H1 (cell line): Measurements from ENCODE around the gene MUC13. TPM values are rescaled to one million over a fixed set of nuclear protein-coding genes. Genes with fewer than 3 reads are reported as not detected.

ENCODE experiments used
- CTCF ChIA-PET: fragments of 300-600 bp; sonication (Branson Sonifier 250); formaldehyde crosslinking; loops from one replicate; lab custom pipeline; 2021; ENCODE audit not compliant: partially characterized antibody; lab: Charles Lee
- POLR2A ChIA-PET: fragments of 300-600 bp; sonication (Branson Sonifier 250); formaldehyde crosslinking; loops from one replicate; lab custom pipeline; 2021; ENCODE audit warnings: inconsistent platforms; ENCODE audit not compliant: partially characterized antibody; lab: Charles Lee
- DNase-seq, 2 experiments: peaks; one replicate each; pipeline versions ENCODE4 v3.0.0 to v3.0.0-alpha.2; 2010 to 2022; ENCODE audit warnings: low spot score in 2 of 2, low read depth in 1 of 2, mixed read lengths in 1 of 2
- FAIRE-seq: peaks from 2 replicates; lab custom pipeline; 2011; peaks lifted over from hg19 to GRCh38; lab: Jason Lieb, UNC
- H2AFZ ChIP-seq: 2 replicates; pipeline ENCODE4 v1.8.1; 2012; ENCODE audit warnings: low read length, inconsistent platforms
- H2AK5ac ChIP-seq: 2 replicates; pipeline ENCODE4 v1.6.1; 2013; ENCODE audit warnings: low read depth, low read length
- H2BK120ac ChIP-seq: replicated peaks from 2 replicates; pipeline ENCODE3; 2013; ENCODE audit warnings: low read depth, low read length, inconsistent platforms
- H2BK12ac ChIP-seq: 2 replicates; pipeline ENCODE4 v1.6.1; 2013; ENCODE audit warnings: low read depth, low read length
- H2BK15ac ChIP-seq: 2 replicates; pipeline ENCODE4 v1.6.1; 2013; ENCODE audit warnings: low read length
- H2BK20ac ChIP-seq: 2 replicates; pipeline ENCODE4 v1.6.1; 2013; ENCODE audit warnings: low read length
- H2BK5ac ChIP-seq: 2 replicates; pipeline ENCODE4 v1.6.1; 2013; ENCODE audit warnings: low read depth, low read length
- H3K14ac ChIP-seq: 2 replicates; pipeline ENCODE4 v1.6.1; 2013; ENCODE audit warnings: inconsistent platforms; ENCODE audit not compliant: insufficient read length
- H3K18ac ChIP-seq: 2 replicates; pipeline ENCODE4 v1.6.1; 2013; ENCODE audit warnings: low read length; ENCODE audit errors: extremely low read depth
- H3K23ac ChIP-seq: 2 replicates; pipeline ENCODE4 v1.6.1; 2013; ENCODE audit warnings: inconsistent platforms; ENCODE audit not compliant: insufficient read length
- H3K23me2 ChIP-seq: 2 replicates; pipeline ENCODE4 v1.6.1; 2013; ENCODE audit warnings: low read depth, low read length
- H3K27ac ChIP-seq: 2 replicates; pipeline ENCODE4 v1.6.1; 2011; ENCODE audit warnings: low read depth, low read length, inconsistent platforms
- H3K27me3 ChIP-seq, 4 experiments: replicated peaks in 1 of 4; 1 replicate in 1 of 4; 2 replicates in 3 of 4; pipeline versions ENCODE4 v1.6.1 to v1.8.1; 2011 to 2013; ENCODE audit warnings: low read length in 3 of 4, mild to moderate bottlenecking in 3 of 4, inconsistent platforms in 2 of 4, mixed read lengths in 2 of 4, moderate library complexity in 1 of 4; ENCODE audit not compliant: control insufficient read depth in 3 of 4, insufficient read depth in 3 of 4; ENCODE audit errors: extremely low read depth in 1 of 4
- H3K36me3 ChIP-seq, 4 experiments: 2 replicates each; pipeline versions ENCODE4 v1.6.1 to v1.8.1; 2011 to 2013; ENCODE audit warnings: mild to moderate bottlenecking in 4 of 4, low read length in 3 of 4, moderate library complexity in 2 of 4, control low read depth in 1 of 4, inconsistent platforms in 1 of 4; ENCODE audit not compliant: insufficient read depth in 4 of 4, control insufficient read depth in 2 of 4
- H3K4ac ChIP-seq: replicated peaks from 2 replicates; pipeline ENCODE3; 2013; ENCODE audit warnings: low read length, low read depth, mixed read lengths, inconsistent platforms; ENCODE audit not compliant: insufficient read length
- H3K4me1 ChIP-seq, 4 experiments: replicated peaks in 1 of 4; 1 replicate in 1 of 4; 2 replicates in 3 of 4; pipeline versions ENCODE4 v1.6.1 to v1.8.1; 2011 to 2013; ENCODE audit warnings: low read length in 3 of 4, inconsistent platforms in 2 of 4, mixed read lengths in 1 of 4; ENCODE audit not compliant: insufficient read depth in 4 of 4, control insufficient read depth in 3 of 4
- H3K4me2 ChIP-seq, 2 experiments: 2 replicates each; pipeline versions ENCODE4 v1.6.1 to v1.8.1; 2011 to 2013; ENCODE audit warnings: low read depth in 2 of 2, low read length in 2 of 2, control low read depth in 1 of 2, inconsistent platforms in 1 of 2, mild to moderate bottlenecking in 1 of 2; ENCODE audit not compliant: insufficient read depth in 1 of 2
- H3K4me3 ChIP-seq, 4 experiments: fragments of 200-600, 300-600 bp in 1 of 4; sonication (generic), shearing (Covaris generic), sonication (Bioruptor Twin) in 1 of 4; 2 replicates each; pipeline versions ENCODE4 v1.5.1 to v1.8.1; 2011 to 2016; ENCODE audit warnings: low read length in 4 of 4, low read depth in 3 of 4, control low read depth in 2 of 4, inconsistent platforms in 2 of 4, mild to moderate bottlenecking in 2 of 4, mixed read lengths in 1 of 4, moderate library complexity in 1 of 4; ENCODE audit not compliant: insufficient read depth in 2 of 4; ENCODE audit errors: extremely low read depth in 1 of 4
- H3K56ac ChIP-seq: replicated peaks from 2 replicates; pipeline ENCODE3; 2013; ENCODE audit warnings: low read depth, mild to moderate bottlenecking, mixed read lengths, low read length, inconsistent platforms; ENCODE audit not compliant: insufficient read length
- H3K79me1 ChIP-seq: 2 replicates; pipeline ENCODE4 v1.6.1; 2013; ENCODE audit warnings: low read depth, low read length, control low read depth
- H3K79me2 ChIP-seq, 2 experiments: 2 replicates each; pipeline versions ENCODE4 v1.6.1 to v1.8.1; 2012 to 2013; ENCODE audit warnings: low read length in 2 of 2, mild to moderate bottlenecking in 2 of 2, inconsistent platforms in 1 of 2; ENCODE audit not compliant: insufficient read depth in 2 of 2, control insufficient read depth in 1 of 2
- H3K9ac ChIP-seq, 4 experiments: replicated peaks in 1 of 4; 1 replicate in 1 of 4; 2 replicates in 3 of 4; pipeline versions ENCODE4 v1.6.1 to v1.8.1; 2011 to 2013; ENCODE audit warnings: low read depth in 3 of 4, low read length in 3 of 4, control low read depth in 2 of 4, mild to moderate bottlenecking in 2 of 4, moderate library complexity in 2 of 4, inconsistent platforms in 1 of 4; ENCODE audit errors: extremely low read depth in 1 of 4
- H3K9me3 ChIP-seq, 2 experiments: 2 replicates each; pipeline versions ENCODE4 v1.6.1 to v1.8.1; 2012 to 2013; ENCODE audit warnings: mild to moderate bottlenecking in 2 of 2, moderate library complexity in 2 of 2, control low read depth in 1 of 2, inconsistent platforms in 1 of 2, low read depth in 1 of 2, low read length in 1 of 2, mixed read lengths in 1 of 2; ENCODE audit not compliant: insufficient read depth in 2 of 2
- H4K20me1 ChIP-seq, 2 experiments: replicated peaks in 1 of 2; 2 replicates each; pipeline versions ENCODE3 to v1.8.1; 2011 to 2013; ENCODE audit warnings: inconsistent platforms in 2 of 2, low read length in 2 of 2, mild to moderate bottlenecking in 1 of 2; ENCODE audit not compliant: insufficient read depth in 2 of 2, control insufficient read depth in 1 of 2
- H4K5ac ChIP-seq: 2 replicates; pipeline ENCODE4 v1.6.1; 2013; ENCODE audit warnings: low read length, low read depth, mixed read lengths, inconsistent platforms; ENCODE audit not compliant: insufficient read length
- H4K8ac ChIP-seq: 2 replicates; pipeline ENCODE4 v1.8.0; 2013; ENCODE audit warnings: mild to moderate bottlenecking, moderate library complexity, low read length, inconsistent platforms; ENCODE audit not compliant: insufficient read depth; ENCODE audit errors: extremely low read depth
- H4K91ac ChIP-seq: replicated peaks from 2 replicates; pipeline ENCODE3; 2013; ENCODE audit warnings: low read length, mixed read lengths, inconsistent platforms; ENCODE audit not compliant: insufficient read length
- CBX5 ChIP-seq: fragments of 300-800, 300-1000 bp; sonication (generic); IDR thresholded peaks from 2 replicates; pipeline ENCODE4 v1.7.1; 2016; ENCODE audit warnings: antibody characterized with exemption, low read length, low read depth
- CREB1 ChIP-seq: IDR thresholded peaks from 2 replicates; pipeline ENCODE4 v1.6.1; 2012; ENCODE audit warnings: inconsistent platforms
- EGR1 ChIP-seq: IDR thresholded peaks from 2 replicates; pipeline ENCODE4 v1.6.1; 2011; ENCODE audit warnings: low read depth, low read length, borderline replicate concordance
- EZH2 ChIP-seq: fragments of 200-600 bp; sonication (generic); IDR thresholded peaks from 2 replicates; pipeline ENCODE4 v1.7.1; 2012; ENCODE audit warnings: low read depth, mild to moderate bottlenecking, moderate library complexity, low read length, inconsistent platforms; ENCODE audit not compliant: severe bottlenecking
- MAFK ChIP-seq: IDR thresholded peaks from 2 replicates; pipeline ENCODE4 v1.6.1; 2012; ENCODE audit warnings: low read depth, mild to moderate bottlenecking, improper control_type of control experiment, low read length
- NANOG ChIP-seq: IDR thresholded peaks from 2 replicates; pipeline ENCODE4 v1.6.1; 2011; ENCODE audit warnings: low read length, low read depth, mild to moderate bottlenecking, inconsistent platforms; ENCODE audit not compliant: insufficient read depth, poor library complexity, severe bottlenecking
- POLR2AphosphoS5 ChIP-seq: IDR thresholded peaks from 2 replicates; pipeline ENCODE4 v1.6.1; 2011; ENCODE audit warnings: low read depth, low read length
- RBBP5 ChIP-seq: IDR thresholded peaks from 2 replicates; pipeline ENCODE4 v1.7.1; 2012; ENCODE audit warnings: low read depth, mild to moderate bottlenecking, inconsistent platforms, low read length, moderate library complexity, borderline replicate concordance
- RNF2 ChIP-seq: fragments of 200-900, 300-1000 bp; sonication (generic); IDR thresholded peaks from 2 replicates; pipeline ENCODE4 v1.7.1; 2016; ENCODE audit warnings: borderline replicate concordance, low read depth, mild to moderate bottlenecking, antibody characterized with exemption, low read length; ENCODE audit not compliant: poor library complexity, severe bottlenecking; ENCODE audit errors: missing control alignments
- SIRT6 ChIP-seq: IDR thresholded peaks from one replicate; pipeline ENCODE4 v1.7.1; 2012; ENCODE audit warnings: low read length, inconsistent platforms
- SIX5 ChIP-seq: IDR thresholded peaks from 2 replicates; pipeline ENCODE4 v1.6.1; 2011; ENCODE audit warnings: mild to moderate bottlenecking, low read depth, low read length
- SP4 ChIP-seq: IDR thresholded peaks from 2 replicates; pipeline ENCODE4 v1.6.1; 2012; ENCODE audit warnings: low read length, inconsistent platforms
- TAF1 ChIP-seq: IDR thresholded peaks from 2 replicates; pipeline ENCODE4 v1.6.1; 2011; ENCODE audit warnings: mild to moderate bottlenecking, low read depth, low read length
- TBP ChIP-seq: IDR thresholded peaks from 2 replicates; pipeline ENCODE4 v1.6.1; 2011; ENCODE audit warnings: low read depth, low read length, improper control_type of control experiment
- TCF12 ChIP-seq: IDR thresholded peaks from 2 replicates; pipeline ENCODE4 v1.6.1; 2011; ENCODE audit warnings: low read depth, mild to moderate bottlenecking, low read length
- TEAD4 ChIP-seq: IDR thresholded peaks from 2 replicates; pipeline ENCODE4 v1.6.1; 2012; ENCODE audit warnings: low read depth, low read length, inconsistent platforms, mixed read lengths
- WGBS, 2 experiments: shearing (Covaris generic) in 1 of 2; methylation state at CpG; one replicate each; pipeline versions ENCODE4 v1.1.6 to v1.1.7; 2013 to 2015; ENCODE audit warnings: low lambda C conversion rate in 2 of 2, mixed read lengths in 2 of 2, inconsistent platforms in 1 of 2, low coverage in 1 of 2, missing lambda C conversion rate in 1 of 2; ENCODE audit not compliant: insufficient replicate concordance in 2 of 2, insufficient coverage in 1 of 2, insufficient read length in 1 of 2; ENCODE audit errors: extremely low coverage in 1 of 2, missing lambda C conversion rate in 1 of 2; 5-methylcytosine and 5-hydroxymethylcytosine counted together
- polyA plus RNA-seq, 7 experiments: library from polyadenylated mRNA; depleted of rRNA in 3 of 7; stranded (reverse) in 5 of 7; unstranded in 2 of 7; fragments of >200 nt in 5 of 7; fragments of 200-250 nt in 2 of 7; gene quantifications; 1 replicate in 5 of 7; 2 replicates in 1 of 7; 4 replicates in 1 of 7; pipeline versions ENCODE4 v1.2.1 to v1.2.3, GENCODE V29; 2011 to 2013; ENCODE audit warnings: missing spikeins in 2 of 7, mixed read lengths in 2 of 7
- total RNA-seq: library from RNA; stranded (reverse); fragmentation: NEBNext Ultra II Directional; extraction: Animal tissue kit (Norgen Biotek cat#: 25700); gene quantifications from 2 replicates; pipeline ENCODE4 v1.2.1, GENCODE V29; 2021

The MUC13 gene
- total and polyA plus RNA-seq, 2 of the 8 experiments (the other 6 are each of a cell fraction or from before 2014, with no cell fraction given): not detected

DNA sequence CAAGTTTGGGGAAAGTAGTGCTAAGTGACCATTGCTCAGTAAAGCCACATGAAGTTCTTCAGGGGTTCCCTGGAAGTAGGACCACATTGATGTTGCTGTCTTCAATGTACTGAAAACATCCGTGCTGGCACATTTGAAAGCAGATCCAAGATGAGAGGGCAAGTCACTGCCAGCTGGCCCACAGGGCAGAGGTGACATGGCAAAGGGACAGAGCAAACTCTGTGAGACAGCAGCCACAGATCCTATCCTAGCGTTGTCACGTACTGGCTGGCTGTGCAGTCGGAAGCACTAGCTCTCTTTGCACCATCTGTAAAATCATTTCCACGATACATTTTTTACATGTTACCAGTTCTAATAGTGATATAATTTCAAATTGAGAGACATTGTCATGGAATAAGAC lies 13.8 kb downstream of the MUC13 start:
- Histone ChIP-seq H2AK5ac (no peak overlapping the region), H3K23me2 (no peaks in the 10 kb centered on the region)
- CTCF ChIA-PET: interaction anchor here (0.9 to 10.5 kb wide), 4 partner anchors 15 to 52 kb away, joined by 3 to 126 read pairs (median 4); partner anchors contain the start of gene MUC13
- TF ChIP-seq CBX5: no peak
- TF ChIP-seq SP4: no peak
- no peak for TF ChIP-seq TCF12
- no peak for TF ChIP-seq TAF1
- TF ChIP-seq MAFK: no peak
- TF ChIP-seq TBP: no peak
- TF ChIP-seq EZH2: no peak
- no peak for TF ChIP-seq POLR2AphosphoS5
- no peak for TF ChIP-seq EGR1
- TF ChIP-seq CREB1: no peak
- no peak for TF ChIP-seq RNF2
- TF ChIP-seq RBBP5: no peak
- no peak for TF ChIP-seq SIX5
- no peak for TF ChIP-seq SIRT6
- no peak for TF ChIP-seq NANOG
- no peak for TF ChIP-seq TEAD4

More for the DNA sequence above, 13.8 kb downstream of the MUC13 start:
- H3K4me3 ChIP-seq: no peak overlapping the region
- no peak overlapping the region for H4K91ac ChIP-seq
- H3K23ac ChIP-seq: no peak overlapping the region
- 0 out of 2 replicates have a peak overlapping the region, but pooled peaks have one; percentile 25 for H2AFZ ChIP-seq
- H3K79me1 ChIP-seq: no peaks in the 10 kb centered on the region
- no peak overlapping the region for H3K4ac ChIP-seq
- POLR2A ChIA-PET: no interaction called here
- 98% methylated on average over 5 of the region's 5 CpGs; no CpG with 5 or more reads in 1 of the 2 experiments for WGBS, 2 experiments
- no peak overlapping the region for H2BK120ac ChIP-seq
- H3K9ac ChIP-seq: peak overlapping the region in 1 of 4 experiments; percentile 35; a peak in 1 of 7 replicates
- no peak overlapping the region for H3K4me2 ChIP-seq
- 0 out of 2 replicates have a peak overlapping the region, but pooled peaks have one; percentile 50 for H2BK20ac ChIP-seq
- FAIRE-seq (no peak), DNase-seq (no peak)
- 0 out of 2 replicates have a peak overlapping the region, but pooled peaks have one; percentile 88 for H2BK15ac ChIP-seq
- no peaks in the 10 kb centered on the region for H3K36me3 ChIP-seq
- no peak overlapping the region for H3K27ac ChIP-seq
- H3K4me1 ChIP-seq: no peaks in the 10 kb centered on the region
- H3K27me3 ChIP-seq: no peaks in the 10 kb centered on the region; a peak in 1 of 7 replicates
- H2BK12ac ChIP-seq: no peak overlapping the region
- H3K14ac ChIP-seq: no peak overlapping the region
- H3K18ac ChIP-seq: no peak overlapping the region
- no peak overlapping the region for H3K56ac ChIP-seq
- no peak overlapping the region for H2BK5ac ChIP-seq
- no peaks in the 10 kb centered on the region for H4K20me1 ChIP-seq
- no peaks in the 10 kb centered on the region for H3K9me3 ChIP-seq
- H4K5ac ChIP-seq: no peak overlapping the region
- no peaks in the 10 kb centered on the region for H3K79me2 ChIP-seq
- H4K8ac ChIP-seq: no peak overlapping the region
